Measurements from ENCODE around the gene CNOT8. TPM values are rescaled to one million over a fixed set of nuclear protein-coding genes. Genes with fewer than 3 reads are reported as not detected.
"Not testable (repeated sequence)": the region's sequence is repeated elsewhere in the genome, so short reads cannot be mapped to it uniquely, and the experiment has no call there.

Gene CNOT8
- total RNA-seq, 1 donor from 2014 or later: 101 TPM

DNA sequence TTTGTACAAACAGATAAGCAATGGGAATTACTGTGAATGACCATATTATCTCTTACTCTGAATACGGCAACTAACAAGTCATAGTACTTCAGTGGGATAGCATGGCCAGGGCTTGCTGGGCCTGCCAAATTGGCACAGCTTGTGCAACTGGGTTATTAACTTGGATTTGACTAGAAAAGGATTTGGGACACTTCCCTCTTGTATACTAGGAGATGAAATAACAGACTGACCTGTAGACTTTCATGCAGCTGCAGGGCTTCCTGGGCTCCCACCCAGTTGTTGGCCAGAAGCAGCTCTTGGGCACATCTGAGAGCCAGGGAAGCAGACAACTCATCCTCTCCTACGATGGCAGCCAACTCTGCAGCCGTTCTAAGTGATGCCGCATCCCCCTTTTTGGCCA, 39.8 kb downstream of the CNOT8 start:
- H3K27ac ChIP-seq: peak overlapping the region; percentile 75
- ATAC-seq (no peak), DNase-seq (no peak)
- intact Hi-C loops (cut with DNase I): no loop called here
- no peak for TF ChIP-seq CTCF (IDR thresholded peaks at IDR 0.05)
- no peaks in the 10 kb centered on the region for H3K9me3 ChIP-seq
- H3K4me3 ChIP-seq: no peak overlapping the region
- no peaks in the 10 kb centered on the region for H3K27me3 ChIP-seq
- peaks cover 23% of the 10 kb centered on the region for H3K4me1 ChIP-seq
- peaks cover 83% of the 10 kb centered on the region for H3K36me3 ChIP-seq

DNA sequence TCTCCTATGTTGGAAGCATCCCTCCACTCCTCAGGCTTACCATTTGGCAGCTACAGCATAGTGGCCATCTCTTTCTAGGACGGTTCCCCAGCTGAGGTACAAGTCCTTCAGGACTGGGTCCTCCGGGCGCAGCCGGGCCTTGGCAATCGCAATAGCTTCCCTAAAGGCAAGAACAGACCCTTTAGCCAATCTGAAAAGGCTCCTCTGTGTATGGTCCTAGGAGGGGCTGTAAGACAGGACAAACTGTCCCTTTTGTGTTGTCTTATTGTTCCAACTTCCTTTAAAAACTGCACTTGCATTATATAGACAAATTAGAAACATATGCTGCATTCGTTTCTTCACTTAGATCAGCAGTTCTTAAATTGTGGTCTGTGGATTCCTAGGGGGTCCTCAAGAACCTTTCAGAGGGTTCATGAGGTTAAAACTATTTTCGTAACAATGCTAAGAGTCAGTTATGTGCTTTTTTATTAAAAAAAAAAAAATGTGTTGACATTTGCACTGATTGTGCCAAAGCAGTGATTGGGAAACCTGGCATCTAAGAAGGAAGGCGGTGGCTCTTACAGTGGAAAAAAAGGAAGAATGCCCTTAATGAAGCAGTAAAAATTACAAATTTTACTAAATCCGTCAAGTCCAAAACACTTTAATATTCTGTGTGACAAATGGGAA, 40.9 kb downstream of the CNOT8 start:
- Histone ChIP-seq H3K27me3 (no peaks in the 10 kb centered on the region), H3K4me1 (peaks cover 23% of the 10 kb centered on the region), H3K36me3 (peaks cover 82% of the 10 kb centered on the region), H3K4me3 (no peak overlapping the region), H3K27ac (peak overlapping the region; percentile 75), H3K9me3 (no peaks in the 10 kb centered on the region)
- ATAC-seq (peak; percentile 93), DNase-seq (peak; percentile 75)
- intact Hi-C loops (cut with DNase I): no loop called here
- no peak for TF ChIP-seq CTCF (IDR thresholded peaks at IDR 0.05)

DNA sequence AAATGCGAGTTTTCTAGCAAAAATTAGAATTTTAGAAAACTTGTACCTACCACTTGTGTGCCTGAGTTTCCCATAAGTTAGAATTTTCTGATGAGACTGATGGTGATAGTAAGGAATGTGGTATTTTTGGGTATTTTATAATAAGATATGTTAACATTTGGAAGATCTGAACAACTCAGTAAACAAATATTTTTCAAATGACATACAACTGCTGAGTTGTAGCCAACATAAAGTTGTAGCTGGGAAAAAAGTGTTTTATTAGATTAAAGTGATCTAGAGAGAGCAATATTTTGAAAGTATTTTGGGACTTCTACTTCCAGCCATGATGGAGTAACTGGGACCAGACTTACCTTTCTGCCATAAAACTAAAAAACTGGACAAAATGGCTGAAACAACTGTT, 41.6 kb downstream of the CNOT8 start:
- TF ChIP-seq CTCF (IDR thresholded peaks at IDR 0.05): no peak
- Histone ChIP-seq H3K36me3 (peaks cover 84% of the 10 kb centered on the region), H3K9me3 (no peaks in the 10 kb centered on the region), H3K27me3 (no peaks in the 10 kb centered on the region), H3K4me1 (peaks cover 23% of the 10 kb centered on the region), H3K4me3 (no peak overlapping the region), H3K27ac (peak overlapping the region; percentile 75)
- intact Hi-C loops (cut with DNase I): no loop called here
- DNase-seq (no peak), ATAC-seq (no peak)

DNA sequence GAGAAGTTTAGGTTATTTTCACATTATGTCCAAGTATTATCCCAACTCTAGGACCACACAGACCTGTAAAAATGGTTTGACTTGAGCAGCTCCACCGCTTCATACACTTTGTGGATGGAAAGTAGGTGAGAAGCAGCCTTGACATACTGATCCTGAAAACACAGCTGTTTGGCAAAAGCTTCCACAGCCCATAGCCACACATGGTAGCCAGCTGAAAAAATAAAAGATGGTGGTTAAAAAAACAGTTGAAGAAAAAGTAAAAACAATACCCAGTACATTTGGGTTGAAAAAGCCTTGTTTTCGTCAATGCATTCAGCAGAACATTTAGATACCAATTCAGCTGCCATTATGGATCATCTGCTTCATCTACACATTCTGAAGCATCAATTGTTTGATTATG, 42.8 kb downstream of the CNOT8 start:
- Histone ChIP-seq H3K9me3 (no peaks in the 10 kb centered on the region), H3K4me1 (peaks cover 23% of the 10 kb centered on the region), H3K36me3 (peaks cover 82% of the 10 kb centered on the region), H3K27ac (no peak overlapping the region), H3K4me3 (no peak overlapping the region), H3K27me3 (no peaks in the 10 kb centered on the region)
- intact Hi-C loops (cut with DNase I): no loop called here
- no peak for ATAC-seq
- TF ChIP-seq CTCF (IDR thresholded peaks at IDR 0.05): no peak
- DNase-seq: no peak

- no peaks in the 10 kb centered on the region for H3K9me3 ChIP-seq
- peaks cover 84% of the 10 kb centered on the region for H3K36me3 ChIP-seq
- peaks cover 23% of the 10 kb centered on the region for H3K4me1 ChIP-seq
- no peak overlapping the region for H3K27ac ChIP-seq
- no peak overlapping the region for H3K4me3 ChIP-seq
- ATAC-seq (no peak), DNase-seq (no peak)
- H3K27me3 ChIP-seq: no peaks in the 10 kb centered on the region
- intact Hi-C loops (cut with DNase I): no loop called here
- no peak for TF ChIP-seq CTCF (IDR thresholded peaks at IDR 0.05)
These were observed 43.5 kb downstream of the CNOT8 start for GRCh38 chr5:154901913-154902312.

- H3K4me1 ChIP-seq; H3K9me3 ChIP-seq; H3K4me3 ChIP-seq; ATAC-seq; DNase-seq; intact Hi-C loops (cut with DNase I); H3K27ac ChIP-seq; H3K27me3 ChIP-seq: not testable (repeated sequence)
- peaks cover 85% of the 10 kb centered on the region for H3K36me3 ChIP-seq
These were observed 47.2 kb downstream of the CNOT8 start for GRCh38 chr5:154905601-154906000.
